HG03457 (cell line): Measurements from ENCODE around the gene CCBE1.
"Not testable (repeated sequence)": the region's sequence is repeated elsewhere in the genome, so short reads cannot be mapped to it uniquely, and the experiment has no call there.

Source experiments
- ATAC-seq: cut with Tn5 transposase; IDR thresholded peaks from one replicate; pipeline ENCODE4 v1.9.1; 2021; ENCODE audit warnings: moderate number of reproducible peaks; ENCODE audit not compliant: unreplicated experiment

CCBE1 gene

GRCh38 chr18:59550174-59550516, 147.1 kb downstream of the CCBE1 start:
- ATAC-seq, result no peak

- no peak for ATAC-seq
Measured at GRCh38 chr18:59549503-59550173, 147.6 kb downstream of the CCBE1 start.

- no peak for ATAC-seq
Measured at GRCh38 chr18:59547581-59548182, 149.5 kb downstream of the CCBE1 start.

- no peak for ATAC-seq
Measured at GRCh38 chr18:59546188-59546587, 151.0 kb downstream of the CCBE1 start.

GRCh38 chr18:59540780-59541179, 156.4 kb downstream of the CCBE1 start:
- no peak for ATAC-seq

- ATAC-seq, result no peak
Measured at GRCh38 chr18:59540346-59540745, 156.9 kb downstream of the CCBE1 start.

GRCh38 chr18:59539108-59539507, 158.1 kb downstream of the CCBE1 start:
- no peak for ATAC-seq

GRCh38 chr18:59537579-59537978, 159.6 kb downstream of the CCBE1 start:
- ATAC-seq, result no peak

- ATAC-seq, result no peak
Measured at GRCh38 chr18:59536166-59536565, 161.1 kb downstream of the CCBE1 start.

GRCh38 chr18:59535055-59535454, 162.2 kb downstream of the CCBE1 start:
- no peak for ATAC-seq

- no peak for ATAC-seq
Measured at GRCh38 chr18:59528866-59529265, 168.4 kb downstream of the CCBE1 start.

- ATAC-seq, result no peak
Measured at GRCh38 chr18:59520562-59521355, 176.5 kb downstream of the CCBE1 start.

- no peak for ATAC-seq
Measured at GRCh38 chr18:59518705-59519104, 178.5 kb downstream of the CCBE1 start.

- ATAC-seq, result no peak
Measured at GRCh38 chr18:59517446-59518165, 179.6 kb downstream of the CCBE1 start.

GRCh38 chr18:59516356-59517155, 180.7 kb downstream of the CCBE1 start:
- no peak for ATAC-seq

- ATAC-seq, result not testable (repeated sequence)
Measured at GRCh38 chr18:59515956-59516355, 181.3 kb downstream of the CCBE1 start.

GRCh38 chr18:59515147-59515546, 182.1 kb downstream of the CCBE1 start:
- no peak for ATAC-seq

GRCh38 chr18:59514203-59514602, 183.0 kb downstream of the CCBE1 start:
- ATAC-seq, result no peak

- no peak for ATAC-seq
Measured at GRCh38 chr18:59512025-59512755, 185.0 kb downstream of the CCBE1 start.
